SK-N-SH (cell line): ENCODE results near the gene HS1BP3. TPM values are rescaled to one million over a fixed set of nuclear protein-coding genes. Genes with fewer than 3 reads are reported as not detected.

Experiments used
- CTCF ChIA-PET: fragments of 300-600, 350-600 bp; formaldehyde crosslinking; extraction: SDS; loops from one replicate; lab custom pipeline; 2021; lab: Yijun Ruan, JAX
- POLR2A ChIA-PET: fragments of 350-600 bp; sonication (Branson Sonifier 250); formaldehyde crosslinking; extraction: SDS; loops from one replicate; lab custom pipeline; 2020; ENCODE audit warnings: antibody characterized with exemption, inconsistent platforms; lab: Yijun Ruan, JAX
- DNase-seq: peaks from one replicate; pipeline ENCODE4 v3.0.0; 2012
- H2AFZ ChIP-seq: fragments of 200-600 bp; sonication (generic); 2 replicates; pipeline ENCODE4 v1.8.1; 2016; ENCODE audit warnings: antibody characterized with exemption, mild to moderate bottlenecking, low read depth
- H3F3A ChIP-seq: fragments of 200-600 bp; sonication (generic); replicated peaks from 2 replicates; pipeline ENCODE3; 2016; ENCODE audit warnings: antibody characterized with exemption, mild to moderate bottlenecking; ENCODE audit not compliant: insufficient read depth
- H3K27ac ChIP-seq, 2 experiments: fragments of 200-500 bp in 1 of 2; fragments of 200-600 bp in 1 of 2; sonication (Bioruptor generic) in 1 of 2; sonication (generic), shearing (Covaris generic) in 1 of 2; 2 replicates each; pipeline versions ENCODE4 v1.5.1 to v1.6.1; 2014 to 2016; ENCODE audit warnings: low read depth in 2 of 2, inconsistent platforms in 1 of 2, low read length in 1 of 2, mild to moderate bottlenecking in 1 of 2, mixed read lengths in 1 of 2
- H3K27me3 ChIP-seq: fragments of 200-600 bp; sonication (generic), shearing (Covaris generic); 2 replicates; pipeline ENCODE4 v1.6.1; 2016; ENCODE audit warnings: mixed run types; ENCODE audit not compliant: insufficient read depth
- H3K36me3 ChIP-seq, 2 experiments: fragments of 200-500 bp in 1 of 2; fragments of 200-600 bp in 1 of 2; sonication (Bioruptor generic) in 1 of 2; sonication (generic) in 1 of 2; replicated peaks in 1 of 2; 2 replicates each; pipeline versions ENCODE3 to v1.5.1; 2014 to 2016; ENCODE audit warnings: low read length in 1 of 2, mild to moderate bottlenecking in 1 of 2; ENCODE audit not compliant: insufficient read depth in 2 of 2, control insufficient read depth in 1 of 2
- H3K4me1 ChIP-seq, 2 experiments: fragments of 200-500 bp in 1 of 2; fragments of 200-600 bp in 1 of 2; sonication (Bioruptor generic) in 1 of 2; sonication (generic), shearing (Covaris generic) in 1 of 2; 2 replicates each; pipeline versions ENCODE4 v1.5.1 to v1.6.1; 2014 to 2016; ENCODE audit warnings: low read depth in 1 of 2, low read length in 1 of 2, mixed run types in 1 of 2; ENCODE audit not compliant: insufficient read depth in 2 of 2, control insufficient read depth in 1 of 2
- H3K4me2 ChIP-seq: fragments of 200-600 bp; sonication (generic), shearing (Covaris generic); 2 replicates; pipeline ENCODE4 v1.6.1; 2017; ENCODE audit warnings: mixed run types
- H3K4me3 ChIP-seq, 2 experiments: fragments of 200-500 bp in 1 of 2; fragments of 200-600 bp in 1 of 2; sonication (Bioruptor generic) in 1 of 2; sonication (generic), shearing (Covaris generic) in 1 of 2; 2 replicates each; pipeline versions ENCODE4 v1.5.1 to v1.8.1; 2014 to 2016; ENCODE audit warnings: low read depth in 2 of 2, inconsistent platforms in 1 of 2, low read length in 1 of 2, mild to moderate bottlenecking in 1 of 2, mixed read lengths in 1 of 2, moderate library complexity in 1 of 2
- H3K79me2 ChIP-seq: fragments of 200-600 bp; sonication (generic); 2 replicates; pipeline ENCODE4 v1.8.1; 2017; ENCODE audit warnings: mild to moderate bottlenecking; ENCODE audit not compliant: insufficient read depth
- H3K9ac ChIP-seq: fragments of 200-600 bp; sonication (generic); 2 replicates; pipeline ENCODE4 v1.6.1; 2017; ENCODE audit warnings: mixed run types
- H3K9me2 ChIP-seq: fragments of 200-600 bp; sonication (generic); 2 replicates; pipeline ENCODE4 v1.6.1; 2017; ENCODE audit warnings: mixed run types
- H3K9me3 ChIP-seq: fragments of 200-600 bp; sonication (generic); 2 replicates; pipeline ENCODE4 v1.6.1; 2017; ENCODE audit warnings: mixed run types, mild to moderate bottlenecking, moderate library complexity
- H4K20me1 ChIP-seq: fragments of 200-600 bp; sonication (generic); 2 replicates; pipeline ENCODE4 v1.6.1; 2017; ENCODE audit warnings: mild to moderate bottlenecking, mixed run types; ENCODE audit not compliant: insufficient read depth
- CHD2 ChIP-seq: fragments of 150-350 bp; IDR thresholded peaks from 2 replicates; pipeline ENCODE4 v1.6.1; 2018; ENCODE audit warnings: low read length; ENCODE audit not compliant: partially characterized antibody
- ELF1 ChIP-seq: IDR thresholded peaks from 2 replicates; pipeline ENCODE4 v1.4.0; 2012
- EP300 ChIP-seq, 2 experiments: IDR thresholded peaks; 2 replicates each; pipeline versions ENCODE4 v1.4.0 to v1.6.1; 2012; ENCODE audit warnings: borderline replicate concordance in 1 of 2, low read depth in 1 of 2, low read length in 1 of 2
- FOXJ3 ChIP-seq: sonication (generic); formaldehyde crosslinking; IDR thresholded peaks from 2 replicates; pipeline ENCODE4 v1.5.1; 2020; ENCODE audit warnings: mild to moderate bottlenecking, missing genetic modification reagents
- FOXM1 ChIP-seq: IDR thresholded peaks from 2 replicates; pipeline ENCODE4 v1.4.0; 2012; ENCODE audit warnings: low read depth, mild to moderate bottlenecking
- GABPA ChIP-seq: IDR thresholded peaks from 2 replicates; pipeline ENCODE4 v1.4.0; 2012; ENCODE audit warnings: low read depth, mild to moderate bottlenecking
- GATA2 ChIP-seq: sonication (generic); formaldehyde crosslinking; IDR thresholded peaks from 2 replicates; pipeline ENCODE4 v1.5.0; 2020; ENCODE audit warnings: mild to moderate bottlenecking, missing genetic modification reagents
- IRF3 ChIP-seq: fragments of 150-350 bp; IDR thresholded peaks from 2 replicates; pipeline ENCODE4 v1.6.1; 2016; ENCODE audit warnings: mild to moderate bottlenecking, low read depth, low read length
- JUND ChIP-seq: IDR thresholded peaks from 2 replicates; pipeline ENCODE4 v1.4.0; 2012
- MAX ChIP-seq: IDR thresholded peaks from 2 replicates; pipeline ENCODE4 v1.4.0; 2012; ENCODE audit warnings: low read depth
- MEF2A ChIP-seq: IDR thresholded peaks from 2 replicates; pipeline ENCODE4 v1.4.0; 2012; ENCODE audit warnings: low read depth, borderline replicate concordance
- MXI1 ChIP-seq: IDR thresholded peaks from 2 replicates; pipeline ENCODE4 v1.6.1; 2012; ENCODE audit warnings: mild to moderate bottlenecking, low read depth, low read length, improper control_type of control experiment
- NFIC ChIP-seq: IDR thresholded peaks from 2 replicates; pipeline ENCODE4 v1.4.0; 2012; ENCODE audit warnings: borderline replicate concordance
- NRF1 ChIP-seq: IDR thresholded peaks from 2 replicates; pipeline ENCODE4 v1.6.1; 2012; ENCODE audit warnings: low read depth, mild to moderate bottlenecking, low read length
- POLR2AphosphoS5 ChIP-seq: IDR thresholded peaks from 2 replicates; pipeline ENCODE4 v1.6.1; 2012; ENCODE audit warnings: low read depth, low read length
- RXRA ChIP-seq: IDR thresholded peaks from 2 replicates; pipeline ENCODE4 v1.4.0; 2012; ENCODE audit warnings: low read depth, mild to moderate bottlenecking, borderline replicate concordance
- SIN3A ChIP-seq: IDR thresholded peaks from 2 replicates; pipeline ENCODE4 v1.6.1; 2012; ENCODE audit warnings: low read depth, mild to moderate bottlenecking, low read length, moderate library complexity, borderline replicate concordance
- TCF12 ChIP-seq: IDR thresholded peaks from 2 replicates; pipeline ENCODE4 v1.4.0; 2012
- TEAD4 ChIP-seq: IDR thresholded peaks from 2 replicates; pipeline ENCODE4 v1.4.0; 2012; ENCODE audit warnings: mild to moderate bottlenecking, borderline replicate concordance; ENCODE audit not compliant: insufficient read depth
- USF1 ChIP-seq: IDR thresholded peaks from 2 replicates; pipeline ENCODE4 v1.4.0; 2012; ENCODE audit warnings: low read depth, borderline replicate concordance
- USF2 ChIP-seq: fragments of 150-350 bp; IDR thresholded peaks from 2 replicates; pipeline ENCODE4 v1.6.1; 2017; ENCODE audit warnings: antibody characterized with exemption, low read length, low read depth, borderline replicate concordance
- YY1 ChIP-seq: IDR thresholded peaks from 2 replicates; pipeline ENCODE4 v1.4.0; 2012; ENCODE audit warnings: low read depth, mild to moderate bottlenecking
- WGBS: methylation state at CpG from one replicate; pipeline ENCODE4 v1.1.6; 2017; ENCODE audit warnings: low lambda C conversion rate; 5-methylcytosine and 5-hydroxymethylcytosine counted together
- polyA plus RNA-seq, 3 experiments: library from polyadenylated mRNA; depleted of rRNA; stranded (reverse); fragments of >200 nt; gene quantifications; 2 replicates each; pipeline ENCODE4 v1.2.3, GENCODE V29; 2012

The HS1BP3 gene
- polyA plus RNA-seq, 1 of the 3 experiments (the other 2 are of a cell fraction): 20.1 TPM

- no peak for TF ChIP-seq USF1
- TF ChIP-seq, all 33 proteins: peak for 0
These were observed 78.7 kb downstream of the HS1BP3 start (continued) for GRCh38 chr2:20572221-20572620.

GRCh38 chr2:20571644-20572215 lies 79.2 kb downstream of the HS1BP3 start:
- no peaks in the 10 kb centered on the region for H4K20me1 ChIP-seq
- no peaks in the 10 kb centered on the region for H3K27me3 ChIP-seq
- TF ChIP-seq JUND: no peak
- no peak for TF ChIP-seq ELF1
- no peak for TF ChIP-seq NFIC
- no peak for TF ChIP-seq SIN3A
- TF ChIP-seq MXI1: no peak
- TF ChIP-seq USF2: no peak
- TF ChIP-seq YY1: no peak
- no peak for TF ChIP-seq CHD2
- TF ChIP-seq TEAD4: no peak
- no peak for TF ChIP-seq IRF3
- TF ChIP-seq TCF12: no peak
- TF ChIP-seq FOXM1: no peak
- no peak overlapping the region for H3K4me2 ChIP-seq
- H3K27ac ChIP-seq: no peak overlapping the region
- H3K36me3 ChIP-seq: no peaks in the 10 kb centered on the region
- H3F3A ChIP-seq: no peaks in the 10 kb centered on the region
- H3K79me2 ChIP-seq: no peaks in the 10 kb centered on the region
- no peak overlapping the region for H3K9ac ChIP-seq
- DNase-seq: no peak
- 85% methylated on average over 6 of the region's 7 CpGs for WGBS
- peaks cover 0 to 25% of the 10 kb centered on the region in 2 experiments; a peak in 1 of 4 replicates for H3K4me1 ChIP-seq
- ChIA-PET CTCF (interaction anchor here (0.7 to 1.8 kb wide), 6 partner anchors 10 to 125 kb away, joined by 3 read pairs; partner anchors contain the start of gene RHOB), POLR2A (no interaction called here)
- H3K9me2 ChIP-seq: no peaks in the 10 kb centered on the region
- H2AFZ ChIP-seq: no peak overlapping the region
- H3K9me3 ChIP-seq: no peaks in the 10 kb centered on the region
- H3K4me3 ChIP-seq: no peak overlapping the region

- WGBS: 94% methylated on average over 10 of the region's 10 CpGs
- DNase-seq: no peak
- Histone ChIP-seq H4K20me1 (no peaks in the 10 kb centered on the region), H3K9ac (no peak overlapping the region), H3K27me3 (no peaks in the 10 kb centered on the region), H3K79me2 (no peaks in the 10 kb centered on the region), H3K9me3 (no peaks in the 10 kb centered on the region), H3K36me3 (no peaks in the 10 kb centered on the region), H3K4me2 (no peak overlapping the region), H3F3A (no peaks in the 10 kb centered on the region), H3K27ac (no peak overlapping the region), H2AFZ (no peak overlapping the region), H3K4me1 (peaks cover 0 to 26% of the 10 kb centered on the region in 2 experiments; a peak in 1 of 4 replicates), H3K9me2 (no peaks in the 10 kb centered on the region), H3K4me3 (no peak overlapping the region)
- ChIA-PET CTCF (interaction anchor here (1.0 to 1.8 kb wide), 3 partner anchors 9 to 125 kb away, joined by 3 read pairs; partner anchors contain the start of gene RHOB), POLR2A (no interaction called here)
- no peak for TF ChIP-seq GATA2 (CRISPR knock-in tag)
- no peak for TF ChIP-seq RXRA
- TF ChIP-seq MEF2A: no peak
- TF ChIP-seq POLR2AphosphoS5: no peak
- TF ChIP-seq USF1: no peak
- TF ChIP-seq FOXJ3: no peak
- TF ChIP-seq EP300 (IDR thresholded peaks at IDR 0.05; ENCODE audit: borderline replicate concordance in 1 of 2, low read depth in 1 of 2, low read length in 1 of 2): no peak
- TF ChIP-seq NRF1: no peak
- no peak for TF ChIP-seq TEAD4
- no peak for TF ChIP-seq MAX
- TF ChIP-seq USF2: no peak
- no peak for TF ChIP-seq GABPA
- TF ChIP-seq NFIC: no peak
These were observed 79.7 kb downstream of the HS1BP3 start for GRCh38 chr2:20571231-20571630.
